NT2/D1 (cell line): Measurements from ENCODE around the gene C3orf33.

Source experiments
- DNase-seq: peaks from one replicate; pipeline ENCODE4 v3.0.0-alpha.2; 2011; ENCODE audit warnings: low read depth, low spot score
- H3K27me3 ChIP-seq: 2 replicates; pipeline ENCODE4 v1.6.0; 2011; ENCODE audit warnings: mild to moderate bottlenecking; ENCODE audit not compliant: insufficient read length, insufficient read depth
- H3K36me3 ChIP-seq: 2 replicates; pipeline ENCODE4 v1.6.1; 2011; ENCODE audit warnings: mild to moderate bottlenecking, low read length, mixed read lengths; ENCODE audit not compliant: insufficient read depth, insufficient read length
- H3K4me1 ChIP-seq: 2 replicates; pipeline ENCODE4 v1.5.1; 2011; ENCODE audit not compliant: insufficient read depth, insufficient read length
- H3K4me3 ChIP-seq: 2 replicates; pipeline ENCODE4 v1.5.1; 2011; ENCODE audit warnings: low read depth; ENCODE audit not compliant: insufficient read length
- H3K9ac ChIP-seq: 2 replicates; pipeline ENCODE4 v1.6.0; 2011; ENCODE audit warnings: low read depth; ENCODE audit not compliant: insufficient read length
- H3K9me3 ChIP-seq: 2 replicates; pipeline ENCODE4 v1.5.1; 2011; ENCODE audit warnings: mild to moderate bottlenecking, low read length; ENCODE audit not compliant: insufficient read depth
- SUZ12 ChIP-seq: IDR thresholded peaks from 2 replicates; pipeline ENCODE4 v1.6.1; 2011; ENCODE audit not compliant: insufficient read length, insufficient read depth; ENCODE audit errors: extremely low read depth
- YY1 ChIP-seq: IDR thresholded peaks from 2 replicates; pipeline ENCODE4 v1.6.1; 2011; ENCODE audit not compliant: insufficient read length, insufficient read depth
- ZNF274 ChIP-seq: IDR thresholded peaks from 2 replicates; pipeline ENCODE4 v1.6.1; 2011; ENCODE audit warnings: mild to moderate bottlenecking, low read depth, low read length

C3orf33 gene

GRCh38 chr3:155741101-155741500, 65.0 kb downstream of the C3orf33 start:
- no peak for DNase-seq
- Histone ChIP-seq H3K36me3 (no peaks in the 10 kb centered on the region), H3K4me3 (no peak overlapping the region), H3K27me3 (no peaks in the 10 kb centered on the region), H3K4me1 (no peaks in the 10 kb centered on the region), H3K9me3 (no peaks in the 10 kb centered on the region), H3K9ac (no peak overlapping the region)
- TF ChIP-seq SUZ12 (no peak), ZNF274 (no peak), YY1 (no peak)

- H3K27me3 ChIP-seq = no peaks in the 10 kb centered on the region
- no peak overlapping the region for H3K9ac ChIP-seq
- H3K36me3 ChIP-seq = no peaks in the 10 kb centered on the region
- TF ChIP-seq YY1 (no peak), ZNF274 (no peak), SUZ12 (no peak)
- no peak for DNase-seq
- no peaks in the 10 kb centered on the region for H3K9me3 ChIP-seq
- H3K4me3 ChIP-seq = no peak overlapping the region
- H3K4me1 ChIP-seq = no peaks in the 10 kb centered on the region
Measured at GRCh38 chr3:155739154-155739553, 66.9 kb downstream of the C3orf33 start.

GRCh38 chr3:155738580-155739076, 67.5 kb downstream of the C3orf33 start:
- TF ChIP-seq ZNF274 = no peak
- no peak for TF ChIP-seq SUZ12
- TF ChIP-seq YY1 = no peak
- Histone ChIP-seq H3K9me3 (no peaks in the 10 kb centered on the region), H3K36me3 (no peaks in the 10 kb centered on the region), H3K4me3 (no peak overlapping the region), H3K9ac (no peak overlapping the region), H3K27me3 (no peaks in the 10 kb centered on the region), H3K4me1 (no peaks in the 10 kb centered on the region)
- DNase-seq = no peak

- H3K9ac ChIP-seq = no peak overlapping the region
- no peaks in the 10 kb centered on the region for H3K27me3 ChIP-seq
- DNase-seq = no peak
- H3K9me3 ChIP-seq = no peaks in the 10 kb centered on the region
- TF ChIP-seq ZNF274 (no peak), SUZ12 (no peak), YY1 (no peak)
- no peaks in the 10 kb centered on the region for H3K36me3 ChIP-seq
- H3K4me1 ChIP-seq = no peaks in the 10 kb centered on the region
- no peak overlapping the region for H3K4me3 ChIP-seq
Measured at GRCh38 chr3:155737844-155738460, 68.1 kb downstream of the C3orf33 start.

- H3K4me3 ChIP-seq = no peak overlapping the region
- H3K9me3 ChIP-seq = no peaks in the 10 kb centered on the region
- H3K36me3 ChIP-seq = no peaks in the 10 kb centered on the region
- DNase-seq = no peak
- H3K4me1 ChIP-seq = no peaks in the 10 kb centered on the region
- no peak overlapping the region for H3K9ac ChIP-seq
- no peak for TF ChIP-seq SUZ12
- no peaks in the 10 kb centered on the region for H3K27me3 ChIP-seq
Measured at GRCh38 chr3:155736381-155736780, 69.7 kb downstream of the C3orf33 start.

- H3K4me3 ChIP-seq = no peak overlapping the region
- H3K27me3 ChIP-seq = no peaks in the 10 kb centered on the region
- no peak overlapping the region for H3K9ac ChIP-seq
- no peaks in the 10 kb centered on the region for H3K4me1 ChIP-seq
- DNase-seq = no peak
- no peaks in the 10 kb centered on the region for H3K36me3 ChIP-seq
- TF ChIP-seq ZNF274 = no peak
- no peak for TF ChIP-seq YY1
- TF ChIP-seq SUZ12 = no peak
- H3K9me3 ChIP-seq = no peaks in the 10 kb centered on the region
Measured at GRCh38 chr3:155730843-155731242, 75.2 kb downstream of the C3orf33 start.

GRCh38 chr3:155727836-155728235, 78.2 kb downstream of the C3orf33 start:
- H3K4me1 ChIP-seq = no peaks in the 10 kb centered on the region
- H3K4me3 ChIP-seq = no peak overlapping the region
- no peaks in the 10 kb centered on the region for H3K36me3 ChIP-seq
- no peak for TF ChIP-seq SUZ12
- TF ChIP-seq YY1 = no peak
- TF ChIP-seq ZNF274 = no peak
- no peaks in the 10 kb centered on the region for H3K9me3 ChIP-seq
- no peak overlapping the region for H3K9ac ChIP-seq
- no peaks in the 10 kb centered on the region for H3K27me3 ChIP-seq
- no peak for DNase-seq

DNA sequence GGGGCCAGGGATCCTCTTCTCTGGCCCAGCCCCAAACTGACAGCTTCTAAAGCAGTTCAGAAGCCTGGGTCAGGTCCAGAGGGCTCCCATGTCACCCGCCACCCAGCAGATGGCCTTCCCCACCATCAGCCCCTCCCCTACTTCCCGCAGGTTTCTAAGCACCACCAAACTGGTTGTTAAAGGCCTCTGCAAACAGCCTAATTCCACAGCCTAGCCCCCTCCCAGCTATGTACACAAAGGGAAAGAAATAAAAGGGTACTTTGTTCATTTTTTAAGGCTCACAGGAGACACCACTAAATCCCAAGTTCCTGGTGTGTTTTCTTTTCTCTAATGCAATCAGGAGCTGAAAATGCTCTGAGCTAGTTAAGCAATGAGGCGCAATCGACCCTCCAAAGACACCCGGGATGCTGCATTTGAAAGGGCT, 91.8 kb downstream of the C3orf33 start:
- Histone ChIP-seq H3K36me3 (no peaks in the 10 kb centered on the region), H3K27me3 (no peaks in the 10 kb centered on the region), H3K9me3 (peaks cover 21% of the 10 kb centered on the region; the same call in 1 of the 2 replicates), H3K4me3 (no peak overlapping the region), H3K9ac (no peak overlapping the region), H3K4me1 (no peaks in the 10 kb centered on the region)
- no peak for TF ChIP-seq YY1
- no peak for TF ChIP-seq SUZ12
- TF ChIP-seq ZNF274 = no peak
- no peak for DNase-seq
